GM12878 (cell line): ENCODE measurements around the gene TEX22. TPM values are rescaled to one million over a fixed set of nuclear protein-coding genes. Genes with fewer than 3 reads are reported as not detected.

ENCODE experiments used
- ATAC-seq: fragments of 200-7000 bp; cut with Tn5 transposase; 3 replicates; pipeline ENCODE4 v1.9.1; 2020; ENCODE audit warnings: mild to moderate bottlenecking, moderate library complexity
- BruUV-seq: library from RNA; stranded (reverse); fragments of 400-500 nt; replicated peaks from 2 replicates; lab custom pipeline; 2021; lab: Mats Ljungman, UMichigan
- CTCF ChIA-PET: fragments of 300-600 bp; sonication (Branson Sonifier 250); formaldehyde crosslinking; extraction: SDS; loops from one replicate; lab custom pipeline; 2021; ENCODE audit warnings: inconsistent platforms; lab: Yijun Ruan, JAX
- POLR2A ChIA-PET: fragments of 350-600 bp; formaldehyde crosslinking; extraction: SDS; loops from one replicate; lab custom pipeline; 2021; ENCODE audit warnings: inconsistent platforms; lab: Charles Lee
- RAD21 ChIA-PET: fragments of 300-600 bp; sonication (Branson Sonifier 250); formaldehyde crosslinking; loops from one replicate; lab custom pipeline; 2023; ENCODE audit warnings: antibody characterized with exemption; ENCODE audit not compliant: unreplicated experiment; lab: Charles Lee
- SMC1A ChIA-PET: fragments of 300-600 bp; sonication (Branson Sonifier 250); formaldehyde crosslinking; loops from one replicate; lab custom pipeline; 2023; ENCODE audit not compliant: unreplicated experiment, uncharacterized antibody; lab: Charles Lee
- DNase-seq: peaks from one replicate; pipeline ENCODE4 v3.0.0-alpha.2; 2011; ENCODE audit warnings: low read depth, low spot score
- FAIRE-seq: peaks from 3 replicates; lab custom pipeline; 2011; peaks lifted over from hg19 to GRCh38; lab: Jason Lieb, UNC
- H2AFZ ChIP-seq: 2 replicates; pipeline ENCODE4 v1.6.0; 2011; ENCODE audit warnings: low read depth, low read length, control low read depth; ENCODE audit not compliant: control insufficient read depth
- H3K27ac ChIP-seq: 2 replicates; pipeline ENCODE4 v1.5.1; 2011; ENCODE audit warnings: control low read depth; ENCODE audit not compliant: control insufficient read depth, insufficient read depth
- H3K27me3 ChIP-seq, 2 experiments: replicated peaks in 1 of 2; 2 replicates each; pipeline versions ENCODE4 v1.6.0 to v1.6.1; 2011; ENCODE audit warnings: low read length in 1 of 2; ENCODE audit not compliant: control insufficient read depth in 2 of 2, insufficient read depth in 2 of 2
- H3K36me3 ChIP-seq, 2 experiments: 2 replicates each; pipeline ENCODE4 v1.5.1; 2011; ENCODE audit warnings: low read length in 1 of 2; ENCODE audit not compliant: control insufficient read depth in 2 of 2, insufficient read depth in 2 of 2
- H3K4me1 ChIP-seq: 2 replicates; pipeline ENCODE4 v1.6.1; 2011; ENCODE audit warnings: mild to moderate bottlenecking, low read length, moderate library complexity, mixed read lengths; ENCODE audit not compliant: control insufficient read depth, insufficient read depth
- H3K4me2 ChIP-seq: 2 replicates; pipeline ENCODE4 v1.6.0; 2011; ENCODE audit warnings: control low read depth; ENCODE audit not compliant: control insufficient read depth, insufficient read depth
- H3K4me3 ChIP-seq: fragments of 200-600 bp; sonication (generic); 2 replicates; pipeline ENCODE4 v1.5.1; 2016
- H3K79me2 ChIP-seq: 2 replicates; pipeline ENCODE4 v1.6.0; 2011; ENCODE audit warnings: low read length; ENCODE audit not compliant: control insufficient read depth, insufficient read depth
- H3K9ac ChIP-seq: 2 replicates; pipeline ENCODE4 v1.8.0; 2011; ENCODE audit warnings: low read length, control low read depth, mixed read lengths; ENCODE audit not compliant: control insufficient read depth, insufficient read depth
- H3K9me3 ChIP-seq: replicated peaks from 3 replicates; pipeline ENCODE4 v1.5.1; 2011; ENCODE audit warnings: mild to moderate bottlenecking, low read length; ENCODE audit not compliant: control insufficient read depth, insufficient read depth
- H4K20me1 ChIP-seq: 2 replicates; pipeline ENCODE4 v1.6.0; 2011; ENCODE audit not compliant: control insufficient read depth, insufficient read depth
- ATF2 ChIP-seq: IDR thresholded peaks from 2 replicates; pipeline ENCODE4 v1.6.1; 2012; ENCODE audit warnings: low read length, inconsistent platforms
- BMI1 ChIP-seq: fragments of 450-650 bp; IDR thresholded peaks from 2 replicates; pipeline ENCODE4 v1.6.1; 2016; ENCODE audit warnings: mild to moderate bottlenecking, moderate library complexity, borderline replicate concordance
- BRCA1 ChIP-seq: IDR thresholded peaks from 2 replicates; pipeline ENCODE4 v1.6.1; 2011; ENCODE audit warnings: low read depth, low read length, improper control_type of control experiment
- FOXM1 ChIP-seq: IDR thresholded peaks from 2 replicates; pipeline ENCODE4 v1.6.1; 2012; ENCODE audit warnings: low read depth, mild to moderate bottlenecking, inconsistent platforms, low read length, moderate library complexity
- IRF3 ChIP-seq: fragments of 450-650 bp; IDR thresholded peaks from 2 replicates; pipeline ENCODE4 v1.6.1; 2014; ENCODE audit warnings: mild to moderate bottlenecking
- IRF5 ChIP-seq: fragments of 450-650 bp; IDR thresholded peaks from 2 replicates; pipeline ENCODE4 v1.6.1; 2017; ENCODE audit warnings: borderline replicate concordance
- LARP7 ChIP-seq: fragments of 450-650 bp; IDR thresholded peaks from 2 replicates; pipeline ENCODE4 v1.6.1; 2017; ENCODE audit warnings: mild to moderate bottlenecking
- MEF2B ChIP-seq: fragments of 450-650 bp; IDR thresholded peaks from 2 replicates; pipeline ENCODE4 v1.6.1; 2018; ENCODE audit warnings: mild to moderate bottlenecking, moderate library complexity; ENCODE audit not compliant: partially characterized antibody, poor library complexity, severe bottlenecking
- MTA3 ChIP-seq: IDR thresholded peaks from 2 replicates; pipeline ENCODE4 v1.6.1; 2012; ENCODE audit warnings: low read length, inconsistent platforms, borderline replicate concordance
- NFYA ChIP-seq: IDR thresholded peaks from 2 replicates; pipeline ENCODE4 v1.6.1; 2011; ENCODE audit warnings: low read depth, mild to moderate bottlenecking, low read length, improper control_type of control experiment, borderline replicate concordance
- TCF3 ChIP-seq: IDR thresholded peaks from 2 replicates; pipeline ENCODE4 v1.6.1; 2012; ENCODE audit warnings: low read depth, mild to moderate bottlenecking, low read length, borderline replicate concordance; ENCODE audit not compliant: insufficient read depth
- WRNIP1 ChIP-seq: IDR thresholded peaks from 2 replicates; pipeline ENCODE4 v1.6.1; 2011; ENCODE audit warnings: low read depth, low read length, improper control_type of control experiment, borderline replicate concordance
- WGBS: methylation state at CpG from one replicate; pipeline ENCODE4 v1.1.6; 2016; ENCODE audit warnings: low lambda C conversion rate; ENCODE audit not compliant: insufficient replicate concordance, insufficient coverage; ENCODE audit errors: missing lambda C conversion rate; 5-methylcytosine and 5-hydroxymethylcytosine counted together
- in situ Hi-C: fragments of 300-500 bp; cut with MboI; formaldehyde crosslinking; loops from 9 replicates; pipeline ENCODE4 v1.14.3; 2018; ENCODE audit warnings: mixed read lengths
- intact Hi-C: fragments of 100-400 bp; cut with micrococcal nuclease; formaldehyde crosslinking; loops from one replicate; pipeline ENCODE4 v1.14.2; 2022; ENCODE audit not compliant: unreplicated experiment
- polyA plus RNA-seq, 11 experiments: library from polyadenylated mRNA; depleted of rRNA in 4 of 11; unstranded in 6 of 11; stranded (reverse) in 5 of 11; fragments of >200 nt; fragmentation: Nextera tagmentation in 4 of 11; fragmentation: Illumina TruSeq in 1 of 11; extraction: Ambion mirVana in 4 of 11; extraction: Trizol in 1 of 11; gene quantifications; 1 replicate in 1 of 11; 2 replicates in 10 of 11; pipeline versions ENCODE4 v1.2.1 to v1.2.3, GENCODE V29; 2011 to 2016; ENCODE audit warnings: inconsistent platforms in 2 of 11, missing spikeins in 2 of 11, low read depth in 1 of 11
- total RNA-seq, 4 experiments: library from RNA; depleted of rRNA in 3 of 4; stranded (reverse); fragments of >200 nt in 3 of 4; fragmentation: Illumina TruSeq in 1 of 4; extraction: Trizol in 1 of 4; gene quantifications; 2 replicates each; pipeline versions ENCODE4 v1.2.1 to v1.2.3, GENCODE V29; 2013 to 2021

The TEX22 gene
- total and polyA plus RNA-seq, 10 of the 15 experiments (the other 5 are each of a cell fraction or from before 2014, with no cell fraction given) = 0.02 to 4.0 (median 0.63) TPM; not detected in 1

GRCh38 chr14:105386581-105387529 is 11.5 kb upstream of the TEX22 start (continued):
- TF ChIP-seq IRF3 = no peak
- TF ChIP-seq MTA3 = no peak
- no peak for TF ChIP-seq IRF5
- no peak for TF ChIP-seq BRCA1
- TF ChIP-seq NFYA = no peak

GRCh38 chr14:105387530-105387922 is 10.8 kb upstream of the TEX22 start:
- Histone ChIP-seq H3K36me3 (no peaks in the 10 kb centered on the region; a peak in 1 of 4 replicates), H3K9ac (no peak overlapping the region), H3K27me3 (no peaks in the 10 kb centered on the region), H3K4me2 (no peak overlapping the region), H4K20me1 (no peaks in the 10 kb centered on the region), H3K27ac (no peak overlapping the region), H3K79me2 (no peaks in the 10 kb centered on the region), H3K4me3 (no peak overlapping the region), H3K4me1 (no peaks in the 10 kb centered on the region), H3K9me3 (no peaks in the 10 kb centered on the region), H2AFZ (no peak overlapping the region)
- ATAC-seq = no peak
- no peak for TF ChIP-seq FOXM1
- no peak for TF ChIP-seq MEF2B
- TF ChIP-seq LARP7 = no peak
- TF ChIP-seq TCF3 = no peak
- no peak for TF ChIP-seq ATF2
- no peak for TF ChIP-seq BMI1
- no peak for TF ChIP-seq WRNIP1
- POLR2A ChIA-PET = interaction anchor here (1.3 kb wide), 1 partner anchor 9 kb away, joined by 8 read pairs; no protein-coding TSS in a partner anchor
- WGBS = 83% methylated on average over 10 of the region's 10 CpGs
- FAIRE-seq = no peak
- CTCF ChIA-PET = no interaction called here
- no peak for DNase-seq
- intact Hi-C loops (no loop called here), in situ Hi-C loops (no loop called here)
- SMC1A ChIA-PET = no interaction called here
- BruUV-seq = no TSS peak
- RAD21 ChIA-PET = no interaction called here
